IgD-negative memory B cell (primary cell): ENCODE results near the gene GSE1. TPM values are rescaled to one million over a fixed set of nuclear protein-coding genes. Genes with fewer than 3 reads are reported as not detected.
A peak's percentile ranks its signal among the peaks of the same experiment; 100 is the strongest.

Experiments
- H3K27ac Mint-ChIP-seq, 3 donors: one replicate each; pipeline ENCODE4 v1.8.0; 2020 to 2022; ENCODE audit warnings: mild to moderate bottlenecking in 3 of 3, mixed read lengths in 3 of 3, moderate library complexity in 1 of 3
- H3K27me3 Mint-ChIP-seq: one replicate; pipeline ENCODE4 v1.8.0; 2021; ENCODE audit warnings: mixed read lengths
- H3K36me3 Mint-ChIP-seq: one replicate; pipeline ENCODE4 v1.8.0; 2020; ENCODE audit warnings: mild to moderate bottlenecking, mixed read lengths
- H3K4me1 Mint-ChIP-seq, 3 donors: one replicate each; pipeline ENCODE4 v1.8.0; 2020 to 2022; ENCODE audit warnings: mixed read lengths in 3 of 3, mild to moderate bottlenecking in 1 of 3
- H3K4me3 Mint-ChIP-seq, 4 donors: one replicate each; pipeline ENCODE4 v1.8.0; 2020 to 2022; ENCODE audit warnings: mild to moderate bottlenecking in 4 of 4, mixed read lengths in 4 of 4, moderate library complexity in 3 of 4
- H3K9me3 Mint-ChIP-seq, 3 donors: one replicate each; pipeline ENCODE4 v1.8.0; 2020 to 2021; ENCODE audit warnings: mixed read lengths in 3 of 3, mild to moderate bottlenecking in 1 of 3
- polyA plus RNA-seq: library from polyadenylated mRNA; unstranded; fragments of 300-500 nt; fragmentation: Illumina TruSeq; gene quantifications from one replicate; pipeline ENCODE4 v1.2.3, GENCODE V29; 2021

The GSE1 gene
- polyA plus RNA-seq, 1 donor from 2014 or later: 7.3 TPM

DNA sequence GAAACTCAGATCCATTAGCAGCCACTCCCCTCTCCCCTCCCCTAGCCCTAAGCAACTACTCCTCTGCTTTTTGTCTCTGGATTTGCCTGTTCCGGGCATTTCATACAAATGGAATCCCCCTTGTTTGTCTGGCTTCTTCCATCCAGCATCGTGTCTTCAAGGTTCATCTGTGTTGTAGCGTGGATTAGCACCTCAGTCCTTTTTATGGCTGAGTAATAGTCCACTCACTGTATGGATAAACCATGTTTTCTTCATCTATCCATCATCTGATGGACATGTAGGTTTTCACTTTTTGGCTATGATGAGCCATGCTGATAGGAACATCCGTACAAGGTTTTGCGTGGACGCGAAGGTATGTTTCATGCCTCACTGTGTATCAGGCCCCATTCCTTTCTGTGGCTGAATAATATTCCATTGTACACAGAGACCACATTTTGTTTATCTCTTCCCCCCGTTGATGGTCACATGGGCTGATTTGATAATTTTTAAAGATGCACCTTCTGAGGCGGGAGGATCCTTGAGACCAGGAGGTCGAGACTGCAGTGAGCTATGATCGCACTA, 8.9 kb upstream of the GSE1 start:
- H3K27ac Mint-ChIP-seq: peak overlapping the region in 2 of 3 donors; percentile 31 to 57
- H3K4me3 Mint-ChIP-seq: peak overlapping the region in 1 of 4 donors; percentile 56
- H3K9me3 Mint-ChIP-seq: no peaks in the 10 kb centered on the region
- H3K4me1 Mint-ChIP-seq: peaks cover 10 to 21% (median 14%) of the 10 kb centered on the region in 3 donors
- no peaks in the 10 kb centered on the region for H3K36me3 Mint-ChIP-seq
- no peaks in the 10 kb centered on the region for H3K27me3 Mint-ChIP-seq

DNA sequence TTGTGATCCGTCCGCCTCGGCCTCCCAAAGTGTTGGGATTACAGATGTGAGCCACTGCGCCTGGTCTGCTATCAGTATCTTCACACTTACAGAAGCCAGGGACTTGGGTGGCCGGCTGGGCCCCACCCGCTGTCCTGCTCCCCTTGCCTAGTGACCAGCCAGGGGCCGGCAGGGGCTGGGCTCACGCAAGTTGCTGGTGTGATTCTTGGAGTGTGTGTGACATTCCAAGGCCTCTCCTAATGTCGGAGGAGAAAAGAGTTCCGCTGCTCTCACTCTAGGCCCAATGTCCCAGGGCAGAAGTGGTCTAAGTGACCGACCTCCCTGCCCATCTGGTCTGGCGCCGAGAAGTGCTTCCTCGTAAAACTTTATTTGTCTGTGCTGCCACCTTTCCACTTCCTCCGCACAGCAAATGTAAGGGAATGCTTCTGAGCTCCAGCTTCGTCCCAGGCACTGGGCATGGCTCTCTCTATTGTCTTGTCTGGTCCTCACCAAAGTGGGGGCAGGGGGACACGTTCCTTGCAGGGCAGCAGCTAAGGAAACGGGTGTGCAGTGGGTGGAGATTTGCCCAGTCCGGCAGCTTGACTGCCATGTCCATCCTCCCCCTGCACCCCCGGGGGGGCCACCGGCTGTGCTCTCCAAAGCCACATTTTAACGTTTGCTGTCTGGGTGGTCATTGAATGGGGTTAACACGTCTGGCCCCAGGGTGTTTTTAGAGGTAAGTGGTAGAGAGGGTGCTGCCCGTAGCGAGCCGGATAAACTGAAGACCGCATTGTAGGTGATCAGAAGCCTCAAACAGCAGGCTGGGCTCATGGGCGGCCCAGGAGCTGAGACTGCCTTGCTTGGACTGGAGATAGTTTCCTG, 7.8 kb upstream of the GSE1 start:
- Mint-ChIP-seq H3K4me3 (peak overlapping the region in 2 of 4 donors; percentile 16 to 67), H3K27me3 (no peaks in the 10 kb centered on the region), H3K4me1 (peaks cover 10 to 21% (median 12%) of the 10 kb centered on the region in 3 donors), H3K36me3 (no peaks in the 10 kb centered on the region), H3K27ac (no peak overlapping the region), H3K9me3 (no peaks in the 10 kb centered on the region)

DNA sequence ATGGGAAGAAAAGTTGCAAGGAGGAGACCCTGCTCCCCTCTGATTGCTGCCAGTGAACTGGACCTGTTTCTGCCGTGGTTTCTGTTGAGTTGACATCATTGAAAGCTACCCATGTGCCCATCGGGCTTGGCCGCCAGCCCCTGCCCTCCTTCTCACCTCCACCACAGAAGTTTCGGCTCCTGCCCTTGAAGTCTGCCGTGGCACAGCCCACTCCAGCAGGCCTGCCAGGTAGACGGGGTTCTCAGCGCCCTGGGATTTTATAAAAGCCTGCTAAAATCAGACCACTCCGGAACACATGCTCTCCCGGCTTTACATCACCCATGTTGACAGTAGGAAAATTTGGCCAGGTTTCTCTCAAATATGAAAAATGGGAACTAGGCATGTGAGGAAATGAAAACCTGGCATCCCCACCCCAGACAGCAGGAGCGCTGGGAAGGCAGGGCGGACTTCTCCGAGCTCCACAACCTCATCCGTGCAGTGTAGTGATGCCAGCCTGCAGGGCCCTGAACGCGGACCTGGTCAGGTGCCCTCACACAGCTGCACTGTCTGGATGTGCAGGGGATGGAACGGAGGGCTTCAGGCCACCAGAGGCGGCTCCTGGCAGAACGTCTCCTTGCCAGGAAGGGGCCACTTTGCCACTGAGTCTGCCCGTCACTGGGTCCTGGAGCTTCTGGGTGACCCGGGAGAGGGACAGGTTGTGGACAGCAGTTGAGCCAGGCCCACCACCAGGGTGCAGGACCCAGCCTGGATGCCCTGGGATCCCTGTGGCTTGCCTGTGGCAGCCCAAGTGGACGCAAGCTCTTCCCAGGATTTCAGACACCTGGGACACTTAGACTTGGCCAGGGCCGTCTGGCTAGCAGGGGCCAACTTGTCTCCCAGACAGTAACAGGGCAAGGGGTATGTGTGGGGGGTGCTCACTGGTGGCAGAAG, 6.9 kb upstream of the GSE1 start:
- no peaks in the 10 kb centered on the region for H3K36me3 Mint-ChIP-seq
- H3K4me3 Mint-ChIP-seq: peak overlapping the region in 3 of 4 donors; percentile 16 to 67 (median 41)
- peaks cover 10 to 26% (median 14%) of the 10 kb centered on the region in 3 donors for H3K4me1 Mint-ChIP-seq
- no peaks in the 10 kb centered on the region for H3K27me3 Mint-ChIP-seq
- no peaks in the 10 kb centered on the region for H3K9me3 Mint-ChIP-seq
- H3K27ac Mint-ChIP-seq: no peak overlapping the region

GRCh38 chr16:85606904-85607303, 6.2 kb upstream of the GSE1 start:
- Mint-ChIP-seq H3K4me3 (peak overlapping the region; percentile 25 to 90 (median 76)), H3K27me3 (no peaks in the 10 kb centered on the region), H3K27ac (peak overlapping the region in 1 of 3 donors; percentile 88), H3K36me3 (no peaks in the 10 kb centered on the region), H3K9me3 (no peaks in the 10 kb centered on the region), H3K4me1 (peaks cover 10 to 24% (median 14%) of the 10 kb centered on the region in 3 donors)

DNA sequence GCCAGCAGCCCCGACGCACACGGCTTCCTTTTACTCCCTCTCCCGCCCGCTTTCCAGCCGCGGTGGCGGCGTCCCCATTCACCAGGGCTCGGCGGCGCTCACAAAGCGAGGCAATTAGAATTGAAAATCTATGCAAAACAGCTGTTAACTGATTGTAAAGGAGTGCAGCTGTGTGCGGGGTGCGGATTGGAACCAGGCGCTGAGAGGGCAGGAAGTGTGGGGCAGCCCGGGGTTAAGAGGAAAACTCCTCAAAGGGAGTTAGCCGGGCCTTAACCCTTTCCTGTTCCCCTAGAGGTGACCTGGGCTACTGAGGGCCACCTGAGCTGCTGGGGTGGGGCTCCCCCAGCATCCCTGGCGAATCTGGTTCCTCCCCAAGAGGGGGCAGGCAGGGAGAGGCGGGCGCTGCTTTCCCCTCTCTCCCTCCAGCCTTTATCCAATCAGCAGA, 5.8 kb upstream of the GSE1 start:
- peak overlapping the region in 3 of 4 donors; percentile 72 to 90 (median 81) for H3K4me3 Mint-ChIP-seq
- peaks cover 10 to 23% (median 14%) of the 10 kb centered on the region in 3 donors for H3K4me1 Mint-ChIP-seq
- H3K27me3 Mint-ChIP-seq: no peaks in the 10 kb centered on the region
- H3K27ac Mint-ChIP-seq: peak overlapping the region in 1 of 3 donors; percentile 88
- H3K9me3 Mint-ChIP-seq: no peaks in the 10 kb centered on the region
- no peaks in the 10 kb centered on the region for H3K36me3 Mint-ChIP-seq

DNA sequence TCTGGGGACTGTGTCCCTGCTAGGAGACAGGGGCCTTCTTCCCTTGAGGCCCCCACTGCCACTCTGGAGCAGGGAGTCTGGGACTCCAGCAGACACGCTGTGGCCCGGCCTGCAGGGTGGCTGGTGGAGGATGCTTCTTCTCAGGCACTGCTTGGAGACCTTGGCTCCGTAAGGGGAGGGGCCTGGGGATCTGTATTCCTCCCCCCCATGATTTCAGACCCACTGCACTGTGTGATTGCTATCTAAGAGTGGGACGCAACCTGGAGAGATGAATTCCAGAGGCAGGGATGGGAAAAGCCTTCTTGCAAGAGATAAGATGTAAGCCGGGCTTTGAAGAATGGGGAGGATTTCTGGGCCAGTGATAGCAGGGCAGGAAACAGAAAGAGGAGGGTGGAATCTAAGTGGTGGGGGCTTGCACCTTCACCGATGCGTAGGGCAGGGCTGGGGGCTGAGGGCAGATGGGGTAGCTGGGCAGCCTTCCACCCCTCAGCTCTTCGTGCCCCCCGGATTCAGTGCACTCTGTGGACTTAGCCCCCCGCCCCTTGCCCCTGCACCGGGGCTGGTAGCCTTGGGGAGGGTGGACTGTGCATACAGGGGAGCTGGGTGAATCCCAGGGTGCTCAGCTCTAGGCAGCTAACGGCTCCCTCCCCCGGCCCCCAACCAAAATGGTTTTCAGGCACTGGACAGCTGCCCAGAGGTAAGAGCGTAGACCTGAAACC, 5.2 kb upstream of the GSE1 start:
- Mint-ChIP-seq H3K4me1 (peaks cover 10 to 21% (median 14%) of the 10 kb centered on the region in 3 donors), H3K9me3 (no peaks in the 10 kb centered on the region), H3K27me3 (no peaks in the 10 kb centered on the region), H3K4me3 (peak overlapping the region in 1 of 4 donors; percentile 81), H3K36me3 (no peaks in the 10 kb centered on the region), H3K27ac (peak overlapping the region in 1 of 3 donors; percentile 88)

DNA sequence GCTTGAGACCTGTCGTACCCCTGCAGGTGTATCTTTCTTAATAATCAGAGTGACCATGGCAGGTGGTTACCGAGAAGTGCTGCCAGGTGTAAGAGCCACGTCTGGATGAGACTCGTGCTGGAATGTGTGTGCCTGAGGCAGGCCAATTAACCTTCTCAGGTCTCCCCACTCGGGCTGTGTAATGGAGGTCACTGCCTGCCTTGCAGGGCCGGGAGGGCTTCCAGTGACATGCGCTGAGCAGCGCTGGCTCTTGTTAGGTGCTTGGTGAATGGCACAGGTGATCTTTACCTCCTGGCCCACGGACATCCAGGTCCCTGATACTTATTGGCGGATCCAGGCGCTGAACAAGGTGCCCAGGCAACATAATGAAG, 4.6 kb upstream of the GSE1 start:
- H3K4me1 Mint-ChIP-seq: peaks cover 10 to 19% (median 14%) of the 10 kb centered on the region in 3 donors
- no peaks in the 10 kb centered on the region for H3K9me3 Mint-ChIP-seq
- H3K4me3 Mint-ChIP-seq: peak overlapping the region in 1 of 4 donors; percentile 86
- no peaks in the 10 kb centered on the region for H3K36me3 Mint-ChIP-seq
- peak overlapping the region; percentile 57 to 93 (median 67) for H3K27ac Mint-ChIP-seq
- H3K27me3 Mint-ChIP-seq: no peaks in the 10 kb centered on the region

DNA sequence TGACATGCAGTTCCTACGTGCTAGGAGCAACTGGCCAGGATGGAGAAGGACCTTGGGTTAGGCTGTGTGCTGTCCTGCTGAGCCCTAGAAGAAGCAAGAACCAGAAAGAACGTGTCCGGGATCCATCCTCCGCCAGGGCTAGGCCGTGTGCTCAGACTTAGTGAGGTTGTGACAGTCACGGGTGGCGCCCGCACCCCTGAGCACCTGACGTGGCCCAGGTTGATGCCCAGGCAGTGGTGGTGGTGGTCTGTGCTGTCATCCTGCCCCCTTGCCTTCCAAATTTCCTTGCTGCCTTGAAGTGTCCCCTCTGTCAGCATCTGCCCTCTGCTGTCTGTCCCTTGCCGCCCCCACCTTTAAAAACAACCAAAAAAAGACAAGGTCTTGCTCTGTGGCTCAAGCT, 4.2 kb upstream of the GSE1 start:
- Mint-ChIP-seq H3K27ac (peak overlapping the region in 2 of 3 donors; percentile 57 to 93), H3K27me3 (no peaks in the 10 kb centered on the region), H3K4me3 (peak overlapping the region in 2 of 4 donors; percentile 4 to 86), H3K9me3 (no peaks in the 10 kb centered on the region), H3K4me1 (peaks cover 10 to 19% (median 14%) of the 10 kb centered on the region in 3 donors), H3K36me3 (no peaks in the 10 kb centered on the region)

- Mint-ChIP-seq H3K36me3 (no peaks in the 10 kb centered on the region), H3K4me1 (peaks cover 10 to 19% (median 12%) of the 10 kb centered on the region in 3 donors), H3K27me3 (no peaks in the 10 kb centered on the region), H3K27ac (peak overlapping the region in 2 of 3 donors; percentile 89 to 93), H3K9me3 (no peaks in the 10 kb centered on the region), H3K4me3 (peak overlapping the region in 3 of 4 donors; percentile 45 to 86 (median 51))
Observed at GRCh38 chr16:85609539-85609938, 3.6 kb upstream of the GSE1 start.

GRCh38 chr16:85610059-85610445, 3.1 kb upstream of the GSE1 start:
- Mint-ChIP-seq H3K36me3 (no peaks in the 10 kb centered on the region), H3K27me3 (no peaks in the 10 kb centered on the region), H3K4me1 (peaks cover 10 to 19% (median 12%) of the 10 kb centered on the region in 3 donors), H3K9me3 (no peaks in the 10 kb centered on the region), H3K4me3 (peak overlapping the region in 2 of 4 donors; percentile 86 to 92), H3K27ac (peak overlapping the region in 2 of 3 donors; percentile 93 to 97)

- Mint-ChIP-seq H3K36me3 (no peaks in the 10 kb centered on the region), H3K27ac (peak overlapping the region; percentile 93 to 97 (median 95)), H3K4me3 (peak overlapping the region; percentile 80 to 92 (median 88)), H3K27me3 (no peaks in the 10 kb centered on the region), H3K4me1 (peaks cover 11 to 18% (median 16%) of the 10 kb centered on the region in 3 donors), H3K9me3 (no peaks in the 10 kb centered on the region)
Observed at GRCh38 chr16:85610446-85611193, 2.5 kb upstream of the GSE1 start.

DNA sequence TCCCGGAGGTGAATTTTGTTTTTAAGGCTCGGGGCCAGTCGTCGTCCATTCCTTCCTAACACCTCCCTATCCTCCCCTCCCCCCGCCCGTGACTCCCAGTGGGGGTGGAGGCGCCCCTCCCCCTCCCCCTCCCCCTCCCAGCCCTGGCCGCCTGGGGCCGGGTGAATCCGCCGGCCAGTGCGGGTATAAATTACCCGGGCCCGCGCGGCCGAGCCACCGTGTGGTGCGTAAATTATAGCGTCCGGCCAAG, 2.0 kb upstream of the GSE1 start:
- Mint-ChIP-seq H3K4me3 (peak overlapping the region; percentile 80 to 92 (median 88)), H3K36me3 (no peaks in the 10 kb centered on the region), H3K4me1 (peaks cover 16 to 22% (median 19%) of the 10 kb centered on the region in 3 donors), H3K27me3 (no peaks in the 10 kb centered on the region), H3K9me3 (no peaks in the 10 kb centered on the region), H3K27ac (peak overlapping the region; percentile 93 to 97 (median 95))

GRCh38 chr16:85611444-85612190, 1.5 kb upstream of the GSE1 start:
- peaks cover 19 to 24% (median 21%) of the 10 kb centered on the region in 3 donors for H3K4me1 Mint-ChIP-seq
- peak overlapping the region; percentile 31 to 97 (median 81) for H3K27ac Mint-ChIP-seq
- no peaks in the 10 kb centered on the region for H3K36me3 Mint-ChIP-seq
- H3K4me3 Mint-ChIP-seq: peak overlapping the region; percentile 67 to 87 (median 83)
- H3K27me3 Mint-ChIP-seq: no peaks in the 10 kb centered on the region
- H3K9me3 Mint-ChIP-seq: no peaks in the 10 kb centered on the region
